Measurements from ENCODE around the gene GNG4.

The GNG4 gene

GRCh38 chr1:235649368-235650163 lies at the start of gene GNG4:
Gene GNG4 (minus strand): TSS chr1:235649784. CDS start chr1:235583838, 65,946 bp downstream.
- peak within 1 kb of the TSS; percentile 79 to 85 (median 84) for H3K4me3 Mint-ChIP-seq
- peaks cover 9% of the 10 kb centered on the region for H3K9me3 Mint-ChIP-seq
- H3K27me3 Mint-ChIP-seq (ENCODE audit: low read depth): peaks cover 83% of the 10 kb centered on the region
- no peak within 1 kb of the TSS for H3K27ac Mint-ChIP-seq
- no peak for TF ChIP-seq CTCF (IDR thresholded peaks at IDR 0.05; ENCODE audit: unreplicated experiment in 3 of 3)
- no peaks in the 10 kb centered on the region for H3K36me3 Mint-ChIP-seq (ENCODE audit: low read depth)
- peaks cover 6% of the 10 kb centered on the region for H3K4me1 Mint-ChIP-seq

- H3K4me1 Mint-ChIP-seq: no peaks in the 10 kb centered on the region
- no peak for TF ChIP-seq CTCF (IDR thresholded peaks at IDR 0.05; ENCODE audit: unreplicated experiment in 3 of 3)
- no peak overlapping the region for H3K27ac Mint-ChIP-seq
Measured at GRCh38 chr1:235697508-235697907, 47.9 kb upstream of the GNG4 start.

GRCh38 chr1:235689356-235689755 lies 39.8 kb upstream of the GNG4 start:
- H3K27ac Mint-ChIP-seq: no peak overlapping the region
- TF ChIP-seq CTCF (IDR thresholded peaks at IDR 0.05; ENCODE audit: unreplicated experiment in 3 of 3): no peak
- H3K4me1 Mint-ChIP-seq: no peaks in the 10 kb centered on the region
- H3K36me3 Mint-ChIP-seq (ENCODE audit: low read depth): peaks cover 22% of the 10 kb centered on the region
- H3K27me3 Mint-ChIP-seq (ENCODE audit: low read depth): no peaks in the 10 kb centered on the region
- no peak overlapping the region for H3K4me3 Mint-ChIP-seq
- H3K9me3 Mint-ChIP-seq: no peaks in the 10 kb centered on the region

More at GRCh38 chr1:235697508-235697907, 47.9 kb upstream of the GNG4 start:
- Mint-ChIP-seq H3K36me3 (ENCODE audit: low read depth) (peaks cover 40% of the 10 kb centered on the region), H3K4me3 (no peak overlapping the region), H3K9me3 (no peaks in the 10 kb centered on the region), H3K27me3 (ENCODE audit: low read depth) (no peaks in the 10 kb centered on the region)

GRCh38 chr1:235688096-235688495 lies 38.5 kb upstream of the GNG4 start:
- Mint-ChIP-seq H3K4me3 (no peak overlapping the region), H3K36me3 (ENCODE audit: low read depth) (peaks cover 19% of the 10 kb centered on the region), H3K27me3 (ENCODE audit: low read depth) (no peaks in the 10 kb centered on the region), H3K27ac (no peak overlapping the region), H3K9me3 (no peaks in the 10 kb centered on the region), H3K4me1 (no peaks in the 10 kb centered on the region)
- no peak for TF ChIP-seq CTCF (IDR thresholded peaks at IDR 0.05; ENCODE audit: unreplicated experiment in 3 of 3)

- peaks cover 8% of the 10 kb centered on the region for H3K36me3 Mint-ChIP-seq (ENCODE audit: low read depth)
- no peaks in the 10 kb centered on the region for H3K4me1 Mint-ChIP-seq
- no peaks in the 10 kb centered on the region for H3K9me3 Mint-ChIP-seq
- no peaks in the 10 kb centered on the region for H3K27me3 Mint-ChIP-seq (ENCODE audit: low read depth)
- H3K27ac Mint-ChIP-seq: no peak overlapping the region
- H3K4me3 Mint-ChIP-seq: no peak overlapping the region
- TF ChIP-seq CTCF (IDR thresholded peaks at IDR 0.05; ENCODE audit: unreplicated experiment in 3 of 3): no peak
Measured at GRCh38 chr1:235683653-235684052, 34.1 kb upstream of the GNG4 start.

- Mint-ChIP-seq H3K9me3 (no peaks in the 10 kb centered on the region), H3K4me1 (no peaks in the 10 kb centered on the region), H3K27ac (no peak overlapping the region), H3K4me3 (no peak overlapping the region), H3K36me3 (ENCODE audit: low read depth) (peaks cover 8% of the 10 kb centered on the region), H3K27me3 (ENCODE audit: low read depth) (no peaks in the 10 kb centered on the region)
- no peak for TF ChIP-seq CTCF (IDR thresholded peaks at IDR 0.05; ENCODE audit: unreplicated experiment in 3 of 3)
Measured at GRCh38 chr1:235682216-235682615, 32.6 kb upstream of the GNG4 start.
